BJ (cell line): ENCODE data around the gene CHSY1. TPM values are rescaled to one million over a fixed set of nuclear protein-coding genes. Genes with fewer than 3 reads are reported as not detected.

Source experiments
- CTCF ChIA-PET: fragments of 350-600 bp; formaldehyde crosslinking; extraction: SDS; loops from one replicate; lab custom pipeline; 2021; ENCODE audit warnings: antibody characterized with exemption, inconsistent platforms; lab: Yijun Ruan, JAX
- POLR2A ChIA-PET: fragments of 300-600 bp; sonication (Branson Sonifier 250); formaldehyde crosslinking; extraction: SDS; loops from one replicate; lab custom pipeline; 2021; ENCODE audit warnings: antibody characterized with exemption; lab: Charles Lee
- DNase-seq: peaks from one replicate; pipeline ENCODE4 v3.0.0-alpha.2; 2011; ENCODE audit warnings: low read depth
- H3K27me3 ChIP-seq: 2 replicates; pipeline ENCODE4 v1.6.0; 2011; ENCODE audit warnings: low read length; ENCODE audit not compliant: control insufficient read depth, insufficient read depth
- H3K36me3 ChIP-seq: 2 replicates; pipeline ENCODE4 v1.5.1; 2011; ENCODE audit warnings: low read length; ENCODE audit not compliant: control insufficient read depth, insufficient read depth
- H3K4me3 ChIP-seq: 2 replicates; pipeline ENCODE4 v1.5.1; 2011; ENCODE audit warnings: low read depth, mild to moderate bottlenecking, control low read depth, low read length
- CTCF ChIP-seq: IDR thresholded peaks from 2 replicates; pipeline ENCODE4 v1.5.1; 2011; ENCODE audit warnings: low read depth, mild to moderate bottlenecking, control low read depth, inconsistent platforms, low read length, moderate library complexity; ENCODE audit not compliant: insufficient read depth
- polyA plus RNA-seq: library from polyadenylated mRNA; depleted of rRNA; stranded (reverse); fragments of >200 nt; gene quantifications from 2 replicates; pipeline ENCODE4 v1.2.3, GENCODE V29; 2011

CHSY1 gene
- polyA plus RNA-seq, 1 experiment: 17.7 TPM

DNA sequence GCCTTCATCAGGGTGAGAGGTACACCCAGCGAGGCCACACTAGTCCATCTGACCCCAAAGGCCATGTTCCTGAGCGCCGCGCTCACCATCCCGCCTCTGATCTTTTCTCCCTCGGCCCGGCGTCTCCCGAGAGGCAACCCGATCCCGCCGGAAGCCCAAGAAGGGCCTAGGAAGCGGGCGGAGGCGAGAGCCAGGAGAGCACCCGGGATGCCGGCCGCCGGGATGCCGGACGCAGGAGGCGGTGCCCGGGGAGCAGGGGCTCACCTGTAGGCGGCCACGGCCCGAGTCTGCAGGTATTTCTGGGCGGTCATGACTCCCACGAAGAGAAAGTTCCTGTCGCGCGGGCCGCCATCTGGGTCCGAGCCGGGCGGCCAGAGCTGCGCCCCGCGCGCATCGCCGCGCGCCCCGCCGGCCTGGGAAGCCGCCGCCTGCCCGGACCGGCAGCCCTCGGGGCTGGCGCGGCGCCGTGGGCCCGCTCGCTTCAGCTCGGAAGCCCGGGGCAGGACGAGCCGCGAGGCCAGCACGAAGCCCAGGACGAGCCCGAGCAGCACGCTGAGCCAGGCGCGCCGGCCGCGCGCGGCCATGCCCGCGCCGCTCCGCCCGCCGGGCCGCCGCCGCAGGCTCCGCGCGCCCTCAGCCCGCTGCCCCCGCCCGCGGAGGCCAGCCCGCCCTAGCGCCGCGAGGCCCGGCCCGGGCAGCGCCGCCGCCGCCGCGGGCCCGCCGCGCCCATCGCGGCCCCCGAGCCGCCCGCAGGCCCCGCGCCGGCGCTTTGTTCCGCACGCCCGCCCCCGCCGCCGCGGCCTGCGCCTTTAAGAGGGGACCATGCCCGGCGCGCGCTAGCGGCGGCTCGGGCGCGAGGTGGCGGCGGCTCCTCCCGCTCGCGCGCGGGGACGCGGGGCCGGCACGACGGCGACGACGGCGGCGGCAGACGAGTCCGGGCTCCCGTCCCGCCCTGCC, 697 bp downstream of the CHSY1 start:
- Histone ChIP-seq H3K36me3 (no peaks in the 10 kb centered on the region), H3K27me3 (no peaks in the 10 kb centered on the region), H3K4me3 (peak overlapping the region; percentile 78)
- DNase-seq: no peak
- CTCF ChIA-PET: interaction anchor here (0.7 to 2.8 kb wide), 14 partner anchors 11 to 333 kb away, joined by 3 to 15 read pairs (median 5); no protein-coding TSS in a partner anchor
- POLR2A ChIA-PET: interaction anchor here (1.2 kb wide), 1 partner anchor 63 kb away, joined by 9 read pairs; no protein-coding TSS in a partner anchor
- no peak for TF ChIP-seq CTCF

GRCh38 chr15:101250341-101250831, 1.5 kb downstream of the CHSY1 start:
- no peaks in the 10 kb centered on the region for H3K36me3 ChIP-seq
- CTCF ChIA-PET: interaction anchor here (0.8 to 2.8 kb wide), 7 partner anchors 11 to 333 kb away, joined by 4 to 15 read pairs (median 5); no protein-coding TSS in a partner anchor

DNA sequence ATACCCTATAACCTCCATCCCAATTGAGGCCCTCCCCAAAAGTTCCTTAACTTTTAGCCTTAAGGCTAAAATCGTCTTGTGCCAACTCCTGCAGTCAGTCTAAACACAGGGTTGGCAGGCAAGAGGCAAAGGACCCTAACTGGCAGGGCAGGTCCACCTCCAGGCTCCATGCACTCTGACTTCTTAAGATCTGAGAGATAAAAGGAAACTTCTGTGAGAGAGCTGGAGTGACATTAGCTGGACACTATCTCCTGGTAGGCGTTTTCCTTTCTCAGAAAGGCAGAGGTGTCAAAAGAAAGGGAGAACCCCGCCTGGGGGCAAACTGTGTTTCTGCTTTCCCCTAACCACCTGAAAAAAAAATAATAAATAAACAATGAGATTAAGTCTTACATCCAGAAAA, 3.6 kb downstream of the CHSY1 start:
- no peak for DNase-seq
- ChIA-PET CTCF (interaction anchor here (0.6 to 1.1 kb wide), 2 partner anchors 129 to 161 kb away, joined by 3 to 5 read pairs; no protein-coding TSS in a partner anchor), POLR2A (no interaction called here)
- Histone ChIP-seq H3K4me3 (no peak overlapping the region), H3K36me3 (no peaks in the 10 kb centered on the region), H3K27me3 (no peaks in the 10 kb centered on the region)
- TF ChIP-seq CTCF: no peak

More at GRCh38 chr15:101250341-101250831, 1.5 kb downstream of the CHSY1 start:
- DNase-seq: peak; percentile 34
- TF ChIP-seq CTCF: 0 out of 2 replicates have a peak, but pooled peaks have one; percentile 10
- POLR2A ChIA-PET: no interaction called here
- H3K27me3 ChIP-seq: no peaks in the 10 kb centered on the region
- peak overlapping the region; percentile 78 for H3K4me3 ChIP-seq

DNA sequence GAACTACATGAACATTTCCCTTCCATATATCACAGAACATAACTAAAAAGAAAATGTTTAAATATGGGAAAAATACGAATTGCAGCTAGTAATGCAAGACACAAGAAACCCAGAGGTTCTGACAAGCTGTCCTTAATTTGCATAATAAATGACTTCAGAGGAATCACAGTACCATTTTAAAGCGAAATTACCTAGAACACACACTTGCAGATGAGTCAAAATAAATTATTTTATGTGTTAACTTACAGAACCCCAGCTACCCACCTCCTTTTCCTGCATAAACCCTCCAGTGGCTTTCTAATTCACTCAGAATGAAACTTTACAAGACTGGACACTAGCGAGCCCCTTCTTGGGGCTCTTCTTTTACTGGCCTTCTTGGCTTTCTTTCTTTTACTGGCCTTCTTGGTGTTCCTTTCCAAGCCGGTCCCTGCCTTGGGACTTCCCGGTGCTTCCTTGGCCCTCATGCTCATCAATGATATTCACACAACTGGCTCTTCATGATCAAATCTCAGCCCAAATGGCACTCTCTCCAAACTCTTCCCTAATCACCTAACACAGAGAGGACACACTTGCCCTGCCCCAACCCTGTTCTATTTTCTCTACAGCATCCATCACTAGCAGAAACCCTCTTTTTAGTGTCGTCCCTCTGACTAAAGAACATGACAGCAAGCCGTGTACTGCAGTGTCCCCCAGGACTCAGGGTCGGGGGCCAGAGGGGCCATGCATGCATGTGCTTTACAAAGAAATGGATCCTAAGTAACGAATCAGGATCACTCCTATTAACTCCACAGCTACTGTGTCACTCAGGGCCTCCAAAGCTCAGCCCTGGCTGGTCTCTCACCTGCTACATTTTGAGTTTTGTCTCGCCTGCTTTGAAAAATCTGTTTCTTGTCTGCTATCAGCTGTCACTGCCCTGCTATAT, 4.8 kb downstream of the CHSY1 start:
- H3K27me3 ChIP-seq: no peaks in the 10 kb centered on the region
- H3K36me3 ChIP-seq: 0 out of 2 replicates have a peak, but pooled peaks cover 1% of the 10 kb centered on the region
- no peak overlapping the region for H3K4me3 ChIP-seq
- TF ChIP-seq CTCF: no peak
- CTCF ChIA-PET: interaction anchor here (0.6 to 1.1 kb wide), 2 partner anchors 127 to 160 kb away, joined by 3 to 5 read pairs; no protein-coding TSS in a partner anchor
- POLR2A ChIA-PET: no interaction called here
- DNase-seq: no peak
